ENCODE measurements around the gene PDE4A. TPM values are rescaled to one million over a fixed set of nuclear protein-coding genes. Genes with fewer than 3 reads are reported as not detected.

Gene PDE4A
- total and polyA plus RNA-seq, 2 of the 13 experiments (the other 11 are each of a cell fraction or from before 2014, with no cell fraction given): 1.1 to 4.1 TPM

DNA sequence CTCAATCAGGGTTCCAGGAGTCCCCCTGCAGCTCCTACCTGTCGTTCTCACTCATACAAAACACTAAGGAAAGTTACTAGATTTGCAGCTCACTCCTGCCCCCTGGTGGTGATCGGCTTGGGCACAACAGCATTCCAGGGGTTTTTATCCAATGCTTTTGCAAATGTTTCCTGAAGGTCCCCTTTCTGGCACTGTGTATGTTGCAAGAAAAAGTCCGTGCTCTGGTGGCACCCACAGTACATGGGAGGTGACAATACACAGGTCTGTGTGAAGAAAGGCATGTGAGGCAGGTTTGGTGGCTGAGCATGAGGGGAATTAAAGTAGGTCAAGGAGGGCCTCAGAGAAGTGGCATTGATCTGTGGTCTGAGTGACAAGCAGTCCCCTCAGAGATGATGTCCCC lies 31.4 kb upstream of the PDE4A start (continued):
- TF ChIP-seq, protein P1, sequence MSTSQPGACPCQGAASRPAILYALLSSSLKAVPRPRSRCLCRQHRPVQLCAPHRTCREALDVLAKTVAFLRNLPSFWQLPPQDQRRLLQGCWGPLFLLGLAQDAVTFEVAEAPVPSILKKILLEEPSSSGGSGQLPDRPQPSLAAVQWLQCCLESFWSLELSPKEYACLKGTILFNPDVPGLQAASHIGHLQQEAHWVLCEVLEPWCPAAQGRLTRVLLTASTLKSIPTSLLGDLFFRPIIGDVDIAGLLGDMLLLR (CRISPR knock-in tag; IDR thresholded peaks at IDR 0.05): peak; percentile 63; the same call in 1 of the 2 replicates
- TF ChIP-seq ZNF207 (IDR thresholded peaks at IDR 0.05; ENCODE audit: borderline replicate concordance) (no peak), HES4 (CRISPR knock-in tag; IDR thresholded peaks at IDR 0.05; ENCODE audit: borderline replicate concordance) (no peak), SMC3 (IDR thresholded peaks at IDR 0.05; ENCODE audit: low read length) (peak; percentile 92), ZSCAN31 (CRISPR knock-in tag; IDR thresholded peaks at IDR 0.05; ENCODE audit: low read depth) (peak; percentile 61; the same call in 1 of the 2 replicates), CHD2 (IDR thresholded peaks at IDR 0.05; ENCODE audit: low read depth, low read length) (no peak), ZFP82 (CRISPR knock-in tag; IDR thresholded peaks at IDR 0.05; ENCODE audit: borderline replicate concordance) (no peak), ZNF737 (CRISPR knock-in tag; IDR thresholded peaks at IDR 0.05; ENCODE audit: borderline replicate concordance) (no peak), SMAD9 (CRISPR knock-in tag; IDR thresholded peaks at IDR 0.05) (no peak), NFE2 (CRISPR knock-in tag; IDR thresholded peaks at IDR 0.05) (no peak), ZSCAN12 (CRISPR knock-in tag; IDR thresholded peaks at IDR 0.05) (no peak), SPEN (CRISPR knock-in tag; IDR thresholded peaks at IDR 0.05; ENCODE audit: low read depth) (no peak), MLLT10 (CRISPR knock-in tag; IDR thresholded peaks at IDR 0.05) (no peak), MED1 (CRISPR knock-in tag; IDR thresholded peaks at IDR 0.05) (no peak), ZNF614 (CRISPR knock-in tag; IDR thresholded peaks at IDR 0.05; ENCODE audit: borderline replicate concordance) (no peak)
- TF ChIP-seq, protein P2, sequence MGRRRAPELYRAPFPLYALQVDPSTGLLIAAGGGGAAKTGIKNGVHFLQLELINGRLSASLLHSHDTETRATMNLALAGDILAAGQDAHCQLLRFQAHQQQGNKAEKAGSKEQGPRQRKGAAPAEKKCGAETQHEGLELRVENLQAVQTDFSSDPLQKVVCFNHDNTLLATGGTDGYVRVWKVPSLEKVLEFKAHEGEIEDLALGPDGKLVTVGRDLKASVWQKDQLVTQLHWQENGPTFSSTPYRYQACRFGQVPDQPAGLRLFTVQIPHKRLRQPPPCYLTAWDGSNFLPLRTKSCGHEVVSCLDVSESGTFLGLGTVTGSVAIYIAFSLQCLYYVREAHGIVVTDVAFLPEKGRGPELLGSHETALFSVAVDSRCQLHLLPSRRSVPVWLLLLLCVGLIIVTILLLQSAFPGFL (CRISPR knock-in tag; IDR thresholded peaks at IDR 0.05): no peak
- TF ChIP-seq, protein P3, sequence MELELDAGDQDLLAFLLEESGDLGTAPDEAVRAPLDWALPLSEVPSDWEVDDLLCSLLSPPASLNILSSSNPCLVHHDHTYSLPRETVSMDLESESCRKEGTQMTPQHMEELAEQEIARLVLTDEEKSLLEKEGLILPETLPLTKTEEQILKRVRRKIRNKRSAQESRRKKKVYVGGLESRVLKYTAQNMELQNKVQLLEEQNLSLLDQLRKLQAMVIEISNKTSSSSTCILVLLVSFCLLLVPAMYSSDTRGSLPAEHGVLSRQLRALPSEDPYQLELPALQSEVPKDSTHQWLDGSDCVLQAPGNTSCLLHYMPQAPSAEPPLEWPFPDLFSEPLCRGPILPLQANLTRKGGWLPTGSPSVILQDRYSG (CRISPR knock-in tag; IDR thresholded peaks at IDR 0.05): no peak
- TF ChIP-seq, protein P4, sequence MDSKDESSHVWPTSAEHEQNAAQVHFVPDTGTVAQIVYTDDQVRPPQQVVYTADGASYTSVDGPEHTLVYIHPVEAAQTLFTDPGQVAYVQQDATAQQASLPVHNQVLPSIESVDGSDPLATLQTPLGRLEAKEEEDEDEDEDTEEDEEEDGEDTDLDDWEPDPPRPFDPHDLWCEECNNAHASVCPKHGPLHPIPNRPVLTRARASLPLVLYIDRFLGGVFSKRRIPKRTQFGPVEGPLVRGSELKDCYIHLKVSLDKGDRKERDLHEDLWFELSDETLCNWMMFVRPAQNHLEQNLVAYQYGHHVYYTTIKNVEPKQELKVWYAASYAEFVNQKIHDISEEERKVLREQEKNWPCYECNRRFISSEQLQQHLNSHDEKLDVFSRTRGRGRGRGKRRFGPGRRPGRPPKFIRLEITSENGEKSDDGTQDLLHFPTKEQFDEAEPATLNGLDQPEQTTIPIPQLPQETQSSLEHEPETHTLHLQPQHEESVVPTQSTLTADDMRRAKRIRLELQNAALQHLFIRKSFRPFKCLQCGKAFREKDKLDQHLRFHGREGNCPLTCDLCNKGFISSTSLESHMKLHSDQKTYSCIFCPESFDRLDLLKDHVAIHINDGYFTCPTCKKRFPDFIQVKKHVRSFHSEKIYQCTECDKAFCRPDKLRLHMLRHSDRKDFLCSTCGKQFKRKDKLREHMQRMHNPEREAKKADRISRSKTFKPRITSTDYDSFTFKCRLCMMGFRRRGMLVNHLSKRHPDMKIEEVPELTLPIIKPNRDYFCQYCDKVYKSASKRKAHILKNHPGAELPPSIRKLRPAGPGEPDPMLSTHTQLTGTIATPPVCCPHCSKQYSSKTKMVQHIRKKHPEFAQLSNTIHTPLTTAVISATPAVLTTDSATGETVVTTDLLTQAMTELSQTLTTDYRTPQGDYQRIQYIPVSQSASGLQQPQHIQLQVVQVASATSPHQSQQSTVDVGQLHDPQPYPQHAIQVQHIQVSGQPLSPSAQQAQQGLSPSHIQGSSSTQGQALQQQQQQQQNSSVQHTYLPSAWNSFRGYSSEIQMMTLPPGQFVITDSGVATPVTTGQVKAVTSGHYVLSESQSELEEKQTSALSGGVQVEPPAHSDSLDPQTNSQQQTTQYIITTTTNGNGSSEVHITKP (CRISPR knock-in tag; IDR thresholded peaks at IDR 0.05; ENCODE audit: low read depth): no peak
